AG04449 (cell line): ENCODE results near the gene SHC4.

ENCODE experiments used
- CTCF ChIA-PET: fragments of 350-600 bp; formaldehyde crosslinking; extraction: SDS; loops from one replicate; lab custom pipeline; 2021; ENCODE audit warnings: antibody characterized with exemption; lab: Yijun Ruan, JAX
- POLR2A ChIA-PET: fragments of 400-600, 350-600 bp; formaldehyde crosslinking; extraction: SDS; loops from one replicate; lab custom pipeline; 2020; ENCODE audit warnings: antibody characterized with exemption, inconsistent platforms; lab: Yijun Ruan, JAX
- DNase-seq: peaks from one replicate; pipeline ENCODE4 v3.0.0-alpha.2; 2010; ENCODE audit warnings: low read depth, low spot score
- H3K4me3 ChIP-seq: 2 replicates; pipeline ENCODE4 v1.5.1; 2011; ENCODE audit warnings: low read depth, mild to moderate bottlenecking, control low read depth, low read length
- TF ChIP-seq, protein P1 (sequence below): IDR thresholded peaks from one replicate; pipeline ENCODE4 v1.5.1; 2011; ENCODE audit warnings: mild to moderate bottlenecking, moderate library complexity, low read length, control low read depth, inconsistent platforms; ENCODE audit not compliant: insufficient read depth; ENCODE audit errors: missing control alignments

The SHC4 gene

GRCh38 chr15:48940508-48940907 lies 23.2 kb downstream of the SHC4 start:
- CTCF ChIA-PET, result interaction anchor here (0.6 to 2.9 kb wide), 5 partner anchors 14 to 80 kb away, joined by 3 to 13 read pairs (median 6); no protein-coding TSS in a partner anchor
- no peak overlapping the region for H3K4me3 ChIP-seq
- peak; percentile 92 for DNase-seq

DNA sequence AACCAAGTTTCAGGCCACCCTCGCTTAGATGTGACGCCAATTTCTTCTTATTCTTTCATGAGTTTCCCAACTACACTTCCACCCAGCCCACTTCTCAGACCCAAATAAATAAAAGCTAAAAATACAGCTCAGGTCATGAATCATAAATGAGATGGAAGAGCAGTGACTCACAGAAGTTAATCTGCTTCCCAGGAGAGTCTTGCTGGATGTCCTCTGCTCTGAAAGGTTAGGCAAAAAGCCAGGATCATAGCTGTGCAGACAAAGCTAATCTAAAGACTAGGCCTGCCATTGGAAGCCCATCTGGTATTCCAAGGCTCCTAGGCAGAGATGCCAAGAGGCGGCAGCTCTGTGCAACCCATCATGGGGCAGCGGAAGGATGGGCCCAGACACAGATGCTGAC lies 24.1 kb downstream of the SHC4 start:
- H3K4me3 ChIP-seq, result no peak overlapping the region
- DNase-seq, result peak; percentile 82
- ChIA-PET CTCF (interaction anchor here (0.7 to 2.9 kb wide), 8 partner anchors 9 to 79 kb away, joined by 3 to 13 read pairs (median 4); partner anchors contain the start of genes EID1 and SHC4), POLR2A (interaction anchor here (0.6 to 1.6 kb wide), 2 partner anchors 12 to 24 kb away, joined by 3 to 6 read pairs; partner anchors contain the start of gene SHC4)
- TF ChIP-seq, protein P1, sequence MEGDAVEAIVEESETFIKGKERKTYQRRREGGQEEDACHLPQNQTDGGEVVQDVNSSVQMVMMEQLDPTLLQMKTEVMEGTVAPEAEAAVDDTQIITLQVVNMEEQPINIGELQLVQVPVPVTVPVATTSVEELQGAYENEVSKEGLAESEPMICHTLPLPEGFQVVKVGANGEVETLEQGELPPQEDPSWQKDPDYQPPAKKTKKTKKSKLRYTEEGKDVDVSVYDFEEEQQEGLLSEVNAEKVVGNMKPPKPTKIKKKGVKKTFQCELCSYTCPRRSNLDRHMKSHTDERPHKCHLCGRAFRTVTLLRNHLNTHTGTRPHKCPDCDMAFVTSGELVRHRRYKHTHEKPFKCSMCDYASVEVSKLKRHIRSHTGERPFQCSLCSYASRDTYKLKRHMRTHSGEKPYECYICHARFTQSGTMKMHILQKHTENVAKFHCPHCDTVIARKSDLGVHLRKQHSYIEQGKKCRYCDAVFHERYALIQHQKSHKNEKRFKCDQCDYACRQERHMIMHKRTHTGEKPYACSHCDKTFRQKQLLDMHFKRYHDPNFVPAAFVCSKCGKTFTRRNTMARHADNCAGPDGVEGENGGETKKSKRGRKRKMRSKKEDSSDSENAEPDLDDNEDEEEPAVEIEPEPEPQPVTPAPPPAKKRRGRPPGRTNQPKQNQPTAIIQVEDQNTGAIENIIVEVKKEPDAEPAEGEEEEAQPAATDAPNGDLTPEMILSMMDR, result no peak

More at GRCh38 chr15:48940508-48940907, 23.2 kb downstream of the SHC4 start:
- TF ChIP-seq, protein P1, result no peak
- POLR2A ChIA-PET, result no interaction called here

DNA sequence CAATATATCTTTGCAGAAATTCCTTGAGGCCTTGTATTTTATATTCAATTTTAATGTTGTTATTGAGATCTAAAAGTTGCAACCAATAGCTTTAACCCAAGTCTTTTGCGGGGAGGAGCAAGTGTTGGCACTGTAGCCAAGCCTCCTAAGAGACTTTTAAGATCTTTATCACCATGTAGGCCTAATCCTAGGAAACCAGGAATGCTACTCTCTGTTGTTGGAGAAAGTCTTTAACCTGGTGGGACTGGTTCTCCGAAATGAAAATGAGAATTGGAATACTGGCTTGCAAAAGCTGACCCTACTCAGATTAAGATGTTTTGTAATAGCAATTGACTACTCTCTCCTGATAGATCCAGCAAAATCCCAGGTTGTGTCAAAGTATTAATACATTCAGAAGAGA lies 25.8 kb downstream of the SHC4 start:
- no peak for DNase-seq
- ChIA-PET POLR2A (no interaction called here), CTCF (interaction anchor here (1.6 to 2.4 kb wide), 2 partner anchors 26 to 38 kb away, joined by 4 to 6 read pairs; partner anchors contain the start of gene SHC4)
- no peak overlapping the region for H3K4me3 ChIP-seq
- TF ChIP-seq, protein P1, result no peak

DNA sequence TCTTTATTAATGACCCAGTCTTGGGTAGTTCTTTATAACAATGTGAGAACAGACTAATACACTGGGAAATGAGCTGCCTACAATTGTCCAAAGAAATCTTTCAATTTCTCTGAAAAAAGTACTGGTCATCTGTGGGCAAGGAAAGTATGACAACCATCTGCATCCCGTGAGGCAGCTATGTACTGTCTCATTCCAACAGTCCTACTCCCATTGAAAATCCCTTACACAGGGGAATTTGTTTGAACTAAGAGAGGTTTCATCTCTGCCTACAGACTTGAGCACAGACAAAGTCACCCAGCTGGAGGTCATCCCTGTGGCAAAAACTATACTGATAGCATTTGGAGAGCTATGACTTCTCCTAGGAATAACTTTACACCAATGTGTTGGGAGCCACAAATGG lies 27.1 kb downstream of the SHC4 start:
- ChIA-PET CTCF (interaction anchor here (1.6 to 2.4 kb wide), 2 partner anchors 27 to 39 kb away, joined by 4 to 6 read pairs; partner anchors contain the start of gene SHC4), POLR2A (interaction anchor here (0.7 to 1.3 kb wide), 3 partner anchors 48 to 110 kb away, joined by 3 to 4 read pairs (median 3); partner anchors contain the start of genes EID1 and SECISBP2L)
- no peak overlapping the region for H3K4me3 ChIP-seq
- DNase-seq, result peak; percentile 76
- TF ChIP-seq, protein P1, result no peak

- ChIA-PET CTCF (interaction anchor here (1.5 kb wide), 1 partner anchor 40 kb away, joined by 3 read pairs; no protein-coding TSS in a partner anchor), POLR2A (interaction anchor here (1.3 kb wide), 1 partner anchor 111 kb away, joined by 3 read pairs; the partner anchor contains the start of gene SECISBP2L)
- DNase-seq, result no peak
- H3K4me3 ChIP-seq, result no peak overlapping the region
- TF ChIP-seq, protein P1, result no peak
Observed at GRCh38 chr15:48935236-48935635, 28.5 kb downstream of the SHC4 start.

GRCh38 chr15:48930735-48931134 lies 33.0 kb downstream of the SHC4 start:
- ChIA-PET POLR2A (interaction anchor here (1.1 kb wide), 1 partner anchor 152 kb away, joined by 4 read pairs; no protein-coding TSS in a partner anchor), CTCF (interaction anchor here (3.1 kb wide), 1 partner anchor 45 kb away, joined by 8 read pairs; no protein-coding TSS in a partner anchor)
- H3K4me3 ChIP-seq, result no peak overlapping the region
- TF ChIP-seq, protein P1, result no peak
- DNase-seq, result no peak
